CD4-positive, alpha-beta T cell (primary cell): Measurements from ENCODE around the gene MBOAT2. TPM values are rescaled to one million over a fixed set of nuclear protein-coding genes. Genes with fewer than 3 reads are reported as not detected.

Experiments used
- ATAC-seq: fragments of 200-7000 bp; cut with Tn5 transposase; one replicate; pipeline ENCODE4 v1.10.0; 2022; ENCODE audit warnings: mild to moderate bottlenecking; ENCODE audit not compliant: poor library complexity
- CTCF ChIA-PET: fragments of 350-600 bp; sonication (Branson Sonifier 250); formaldehyde crosslinking; loops from one replicate; lab custom pipeline; 2021; ENCODE audit warnings: antibody characterized with exemption, inconsistent platforms; lab: Charles Lee
- POLR2A ChIA-PET: fragments of 350-600 bp; sonication (Branson Sonifier 250); formaldehyde crosslinking; loops from one replicate; lab custom pipeline; 2021; ENCODE audit warnings: antibody characterized with exemption, inconsistent platforms; lab: Charles Lee
- DNase-seq, 14 experiments: peaks; one replicate each; pipeline ENCODE4 v3.0.0-alpha.2; 2013 to 2020; ENCODE audit warnings: mixed read lengths in 2 of 14
- H3K27ac ChIP-seq, 2 donors: one replicate each; pipeline versions ENCODE4 v1.5.1 to v1.7.0; 2013; ENCODE audit warnings: low read length in 2 of 2, low read depth in 1 of 2, mild to moderate bottlenecking in 1 of 2
- H3K27me3 ChIP-seq, 2 experiments: 1 replicate in 1 of 2; 2 replicates in 1 of 2; pipeline versions ENCODE4 v1.6.1 to v1.7.0; 2013; ENCODE audit warnings: low read length in 2 of 2, control low read depth in 1 of 2, mild to moderate bottlenecking in 1 of 2, moderate library complexity in 1 of 2; ENCODE audit not compliant: insufficient read depth in 2 of 2, control insufficient read depth in 1 of 2
- H3K36me3 ChIP-seq: one replicate; pipeline ENCODE4 v1.6.1; 2013; ENCODE audit warnings: low read length, control low read depth; ENCODE audit not compliant: insufficient read depth
- H3K4me1 ChIP-seq: one replicate; pipeline ENCODE4 v1.6.1; 2013; ENCODE audit warnings: low read length, control low read depth; ENCODE audit not compliant: insufficient read depth
- H3K4me3 ChIP-seq: one replicate; pipeline ENCODE4 v1.5.1; 2013; ENCODE audit warnings: mild to moderate bottlenecking, low read length, moderate library complexity
- H3K9me3 ChIP-seq, 2 experiments: 1 replicate in 1 of 2; 2 replicates in 1 of 2; pipeline versions ENCODE4 v1.6.1 to v1.7.0; 2013; ENCODE audit warnings: low read length in 2 of 2, mild to moderate bottlenecking in 2 of 2, control low read depth in 1 of 2, moderate library complexity in 1 of 2; ENCODE audit not compliant: control insufficient read depth in 1 of 2, insufficient read depth in 1 of 2
- H3K27ac Mint-ChIP-seq: one replicate; pipeline ENCODE4 v1.8.0; 2020; ENCODE audit warnings: mixed read lengths
- H3K27me3 Mint-ChIP-seq: one replicate; pipeline ENCODE4 v1.8.0; 2021; ENCODE audit warnings: mixed read lengths
- H3K36me3 Mint-ChIP-seq: one replicate; pipeline ENCODE4 v1.8.0; 2021; ENCODE audit warnings: low read depth, mixed read lengths
- H3K4me1 Mint-ChIP-seq: one replicate; pipeline ENCODE4 v1.8.0; 2021; ENCODE audit warnings: low read depth, mixed read lengths
- H3K4me3 Mint-ChIP-seq: one replicate; pipeline ENCODE4 v1.8.0; 2020; ENCODE audit warnings: mild to moderate bottlenecking, mixed read lengths
- H3K9me3 Mint-ChIP-seq: one replicate; pipeline ENCODE4 v1.8.0; 2020; ENCODE audit warnings: mixed read lengths
- intact Hi-C, 2 experiments: fragments of 100-400 bp; cut with DNase I in 1 of 2; cut with micrococcal nuclease in 1 of 2; formaldehyde crosslinking; loops; one replicate each; pipeline versions ENCODE4 v1.15.1 to v1.9.0; 2023 to 2025; cut with DNase I, micrococcal nuclease
- total RNA-seq, 174 experiments: library from RNA in 2 of 174; stranded (reverse) in 2 of 174; gene quantifications; one replicate each; pipeline ENCODE4 v1.2.3 and lab custom pipeline; 2021 to 2026
- TF ChIP-seq, protein P1 (sequence below): fragments of 200-600 bp; IDR thresholded peaks from one replicate; pipeline ENCODE4 v1.8.0; 2022; ENCODE audit warnings: antibody characterized with exemption, mild to moderate bottlenecking

The MBOAT2 gene
- total RNA-seq, 2 experiments from 2014 or later: 1.9 to 2.0 TPM

DNA sequence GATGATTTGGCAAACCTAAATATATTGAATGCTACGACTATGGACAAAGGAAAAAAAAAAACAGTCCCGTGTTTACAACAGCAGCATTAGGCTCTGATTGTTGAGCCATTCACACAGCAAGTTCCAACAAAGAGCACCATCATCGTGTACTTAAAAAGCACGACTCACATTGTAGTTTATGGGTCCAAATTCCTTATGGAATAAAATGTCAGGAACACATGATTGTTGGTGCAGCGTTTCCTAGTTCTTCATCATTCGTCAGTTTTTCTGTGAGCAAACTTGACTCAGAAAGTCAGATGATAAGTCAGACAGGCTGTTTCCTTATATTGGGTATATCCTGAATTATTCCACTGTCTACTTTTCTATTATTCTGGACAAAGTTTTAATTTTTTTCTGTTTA, 156.1 kb downstream of the MBOAT2 start:
- Mint-ChIP-seq H3K36me3 (no peaks in the 10 kb centered on the region), H3K27ac (no peak overlapping the region), H3K4me1 (no peaks in the 10 kb centered on the region), H3K4me3 (no peak overlapping the region), H3K9me3 (no peaks in the 10 kb centered on the region), H3K27me3 (peaks cover 27% of the 10 kb centered on the region)
- no peak overlapping the region for H3K4me3 ChIP-seq
- ChIA-PET POLR2A (no interaction called here), CTCF (interaction anchor here (1.1 kb wide), 1 partner anchor 17 kb away, joined by 3 read pairs; no protein-coding TSS in a partner anchor)
- ATAC-seq (no peak), DNase-seq (no peak)
- TF ChIP-seq, protein P1, sequence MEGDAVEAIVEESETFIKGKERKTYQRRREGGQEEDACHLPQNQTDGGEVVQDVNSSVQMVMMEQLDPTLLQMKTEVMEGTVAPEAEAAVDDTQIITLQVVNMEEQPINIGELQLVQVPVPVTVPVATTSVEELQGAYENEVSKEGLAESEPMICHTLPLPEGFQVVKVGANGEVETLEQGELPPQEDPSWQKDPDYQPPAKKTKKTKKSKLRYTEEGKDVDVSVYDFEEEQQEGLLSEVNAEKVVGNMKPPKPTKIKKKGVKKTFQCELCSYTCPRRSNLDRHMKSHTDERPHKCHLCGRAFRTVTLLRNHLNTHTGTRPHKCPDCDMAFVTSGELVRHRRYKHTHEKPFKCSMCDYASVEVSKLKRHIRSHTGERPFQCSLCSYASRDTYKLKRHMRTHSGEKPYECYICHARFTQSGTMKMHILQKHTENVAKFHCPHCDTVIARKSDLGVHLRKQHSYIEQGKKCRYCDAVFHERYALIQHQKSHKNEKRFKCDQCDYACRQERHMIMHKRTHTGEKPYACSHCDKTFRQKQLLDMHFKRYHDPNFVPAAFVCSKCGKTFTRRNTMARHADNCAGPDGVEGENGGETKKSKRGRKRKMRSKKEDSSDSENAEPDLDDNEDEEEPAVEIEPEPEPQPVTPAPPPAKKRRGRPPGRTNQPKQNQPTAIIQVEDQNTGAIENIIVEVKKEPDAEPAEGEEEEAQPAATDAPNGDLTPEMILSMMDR: no peak
- no peaks in the 10 kb centered on the region for H3K9me3 ChIP-seq
- H3K27me3 ChIP-seq: peaks cover 0 to 6% of the 10 kb centered on the region in 2 experiments
- no peaks in the 10 kb centered on the region for H3K4me1 ChIP-seq
- intact Hi-C loops: no loop called here
- no peak overlapping the region for H3K27ac ChIP-seq
- no peaks in the 10 kb centered on the region for H3K36me3 ChIP-seq

DNA sequence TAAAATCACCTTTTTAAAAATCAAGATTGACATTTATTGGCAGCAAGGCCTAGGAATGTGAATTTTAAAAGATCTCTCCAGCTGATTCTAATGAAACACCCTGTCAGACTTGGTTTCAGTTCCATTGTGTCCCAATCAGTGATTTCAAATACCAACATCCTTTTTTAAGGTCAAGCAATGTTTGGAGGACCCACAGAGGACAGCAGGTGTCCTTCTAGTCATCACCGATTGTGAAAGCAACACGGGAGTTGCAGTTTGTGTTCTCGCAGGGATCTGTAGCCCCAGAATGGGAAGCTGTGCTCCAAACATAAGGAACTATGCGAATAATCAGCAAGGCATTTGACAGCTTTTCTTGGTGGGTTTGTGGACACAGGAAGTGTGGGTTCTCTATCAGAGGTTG, 161.6 kb downstream of the MBOAT2 start:
- Mint-ChIP-seq H3K27me3 (peaks cover 21% of the 10 kb centered on the region), H3K9me3 (no peaks in the 10 kb centered on the region), H3K4me1 (peaks cover 5% of the 10 kb centered on the region), H3K4me3 (no peak overlapping the region), H3K36me3 (peaks cover 4% of the 10 kb centered on the region), H3K27ac (no peak overlapping the region)
- peaks cover 0 to 2% of the 10 kb centered on the region in 2 experiments for H3K27me3 ChIP-seq
- ChIA-PET CTCF (no interaction called here), POLR2A (no interaction called here)
- no peaks in the 10 kb centered on the region for H3K36me3 ChIP-seq
- DNase-seq (peak in 1 of 14 experiments; percentile 2), ATAC-seq (no peak)
- TF ChIP-seq, protein P1: no peak
- H3K4me3 ChIP-seq: no peak overlapping the region
- no peak overlapping the region for H3K27ac ChIP-seq
- H3K9me3 ChIP-seq: no peaks in the 10 kb centered on the region
- intact Hi-C loops: no loop called here
- peaks cover 8% of the 10 kb centered on the region for H3K4me1 ChIP-seq

DNA sequence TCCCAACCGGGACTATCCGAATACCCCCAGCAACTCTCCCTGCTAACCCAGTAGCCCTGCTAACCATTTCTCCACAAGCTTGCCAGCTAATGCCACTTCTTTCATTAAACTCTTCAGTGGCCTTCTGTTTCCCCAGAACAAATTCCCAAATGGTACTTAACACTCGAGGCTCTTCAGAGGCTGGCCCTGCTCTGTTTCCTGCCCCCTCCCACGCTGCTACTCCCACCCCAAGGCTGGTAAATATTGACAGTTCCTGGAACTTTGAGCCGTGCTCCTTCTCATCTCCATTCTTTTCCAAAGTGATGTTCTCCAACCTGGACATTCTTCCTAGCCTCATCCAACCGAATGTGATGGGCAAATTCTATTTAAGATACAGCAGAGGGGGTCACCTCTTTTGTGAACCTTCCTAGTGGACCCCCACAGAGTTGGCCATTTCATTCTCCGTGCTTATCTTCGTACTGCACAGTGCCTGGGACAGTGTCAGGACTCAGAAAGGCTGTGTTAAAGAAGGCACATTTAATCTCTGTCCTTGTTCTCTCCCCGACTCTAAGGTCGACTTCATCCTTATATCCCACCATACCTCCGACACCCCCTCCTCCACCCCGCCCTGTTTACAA, 162.9 kb downstream of the MBOAT2 start:
- no peaks in the 10 kb centered on the region for H3K36me3 ChIP-seq
- no peak overlapping the region for H3K27ac ChIP-seq
- CTCF ChIA-PET: no interaction called here
- TF ChIP-seq, protein P1: no peak
- H3K27ac Mint-ChIP-seq: no peak overlapping the region
- no peak overlapping the region for H3K4me3 ChIP-seq
- ATAC-seq: no peak
- peak overlapping the region; percentile 48 for H3K4me3 Mint-ChIP-seq
- H3K9me3 Mint-ChIP-seq: no peaks in the 10 kb centered on the region
- peaks cover 21% of the 10 kb centered on the region for H3K4me1 ChIP-seq
- intact Hi-C loops: no loop called here
- H3K27me3 Mint-ChIP-seq: peaks cover 10% of the 10 kb centered on the region
- peaks cover 18% of the 10 kb centered on the region for H3K4me1 Mint-ChIP-seq
- DNase-seq: no peak
- no peaks in the 10 kb centered on the region for H3K27me3 ChIP-seq
- POLR2A ChIA-PET: no interaction called here
- peaks cover 4% of the 10 kb centered on the region for H3K36me3 Mint-ChIP-seq
- H3K9me3 ChIP-seq: no peaks in the 10 kb centered on the region
